GM19463 (cell line): ENCODE measurements around the gene RBBP6.
A peak's percentile ranks its signal among the peaks of the same experiment; 100 is the strongest.

Experiments
- ATAC-seq: cut with Tn5 transposase; IDR thresholded peaks from one replicate; pipeline ENCODE4 v1.9.1; 2021; ENCODE audit warnings: mild to moderate bottlenecking, moderate library complexity; ENCODE audit not compliant: unreplicated experiment

Gene RBBP6

DNA sequence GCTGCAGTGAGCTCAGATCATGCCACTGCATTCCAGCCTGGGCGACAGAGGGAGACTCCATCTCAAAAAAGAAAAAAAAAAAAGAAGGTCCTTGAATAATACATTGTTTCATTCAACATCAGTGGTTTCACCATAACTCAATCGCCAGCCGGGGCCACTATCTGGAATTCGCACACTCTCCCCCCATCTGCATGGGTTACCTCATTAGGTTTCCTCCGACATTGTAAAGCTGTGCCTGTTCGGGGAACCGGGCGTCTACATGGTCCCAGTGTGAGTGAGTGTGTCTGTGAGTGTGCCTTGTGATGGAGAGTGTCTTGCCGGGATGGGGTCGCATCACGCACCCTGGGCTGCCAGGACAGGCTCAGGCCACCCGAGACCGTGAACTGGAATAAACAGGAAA is 16.6 kb upstream of the RBBP6 start:
- no peak for ATAC-seq

DNA sequence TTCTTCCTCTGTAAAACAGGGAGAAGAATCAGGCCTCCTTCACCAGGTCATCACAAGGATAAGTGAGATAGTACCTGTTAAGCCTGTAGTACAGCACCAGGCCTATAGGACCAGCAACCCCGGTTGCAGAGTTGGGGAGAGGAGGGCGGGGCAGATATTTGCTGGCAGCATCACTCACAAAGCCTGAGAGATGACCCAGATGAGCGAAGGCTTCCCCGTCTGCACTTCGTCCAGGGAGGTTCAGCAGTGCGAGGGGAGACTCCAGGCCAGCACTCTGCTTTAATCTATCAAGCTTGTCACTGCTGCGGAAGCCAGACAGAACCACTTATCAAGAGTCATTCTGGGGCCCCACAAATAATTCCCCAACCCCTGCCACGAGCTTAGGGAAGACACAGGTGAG is 15.8 kb upstream of the RBBP6 start:
- ATAC-seq: no peak

DNA sequence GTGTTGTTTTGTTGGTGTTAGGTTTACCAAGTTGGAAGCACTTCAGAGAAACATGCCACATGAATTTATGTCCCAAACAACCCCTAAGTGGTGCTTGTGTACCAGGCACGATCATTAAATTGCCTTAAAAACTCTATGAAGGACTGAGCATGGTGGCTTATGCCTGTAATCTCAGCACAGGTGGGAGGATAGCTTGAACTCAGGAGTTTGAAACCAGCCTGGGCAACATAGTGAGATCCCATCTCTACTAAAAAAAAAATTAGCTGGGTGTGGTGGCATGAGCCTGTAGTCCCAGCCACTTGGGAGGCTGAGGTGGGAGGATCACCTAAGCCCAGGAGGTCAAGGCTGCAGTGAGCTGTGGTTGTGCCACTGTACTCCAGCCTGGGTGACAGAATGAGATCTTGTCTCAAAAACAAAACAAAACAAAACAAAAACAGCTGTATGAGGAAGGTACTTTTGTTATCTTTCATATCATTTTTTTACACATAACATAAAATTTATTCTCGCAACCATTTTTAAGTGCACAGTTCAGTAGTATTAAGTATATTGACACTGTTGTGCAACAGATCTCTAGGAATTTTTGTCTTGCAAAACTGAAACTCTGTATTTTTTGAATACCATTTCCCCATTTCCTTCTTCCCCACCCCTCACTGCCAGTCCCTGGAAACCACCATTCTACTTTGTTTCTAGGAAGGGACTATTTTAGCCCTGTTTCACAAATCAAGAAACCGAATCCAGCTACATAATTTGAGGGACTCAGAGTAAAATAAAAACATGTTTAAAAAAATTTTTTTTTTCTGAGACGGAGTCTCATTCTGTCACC is 14.3 kb upstream of the RBBP6 start:
- no peak for ATAC-seq

DNA sequence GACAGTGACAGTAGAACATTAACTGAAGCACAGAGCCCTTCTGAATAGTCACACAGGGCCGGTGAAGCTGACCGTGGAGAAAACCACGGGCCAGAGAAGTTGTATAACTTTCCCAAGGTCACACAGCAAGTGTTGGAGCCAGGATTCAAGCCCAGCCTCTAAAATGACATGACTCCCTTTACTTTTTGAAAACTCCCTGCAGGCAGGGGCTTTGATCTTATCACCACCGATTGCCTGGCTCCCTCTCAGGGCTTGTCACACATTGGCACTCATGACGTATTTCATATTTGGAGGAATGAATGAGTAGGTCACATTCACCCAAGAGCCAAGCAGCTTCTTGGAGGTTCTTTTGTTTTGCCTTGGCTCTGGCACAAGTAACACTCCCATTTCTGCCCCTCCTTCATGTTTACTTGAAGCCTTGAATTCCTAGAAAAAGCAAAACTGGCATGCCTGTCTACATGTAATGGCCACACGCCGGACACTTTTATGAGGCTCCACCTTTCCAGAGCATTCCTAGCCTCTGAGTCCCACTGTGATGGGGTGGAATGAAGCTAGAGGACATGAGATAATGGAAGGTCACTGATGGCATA is 13.3 kb upstream of the RBBP6 start:
- no peak for ATAC-seq

DNA sequence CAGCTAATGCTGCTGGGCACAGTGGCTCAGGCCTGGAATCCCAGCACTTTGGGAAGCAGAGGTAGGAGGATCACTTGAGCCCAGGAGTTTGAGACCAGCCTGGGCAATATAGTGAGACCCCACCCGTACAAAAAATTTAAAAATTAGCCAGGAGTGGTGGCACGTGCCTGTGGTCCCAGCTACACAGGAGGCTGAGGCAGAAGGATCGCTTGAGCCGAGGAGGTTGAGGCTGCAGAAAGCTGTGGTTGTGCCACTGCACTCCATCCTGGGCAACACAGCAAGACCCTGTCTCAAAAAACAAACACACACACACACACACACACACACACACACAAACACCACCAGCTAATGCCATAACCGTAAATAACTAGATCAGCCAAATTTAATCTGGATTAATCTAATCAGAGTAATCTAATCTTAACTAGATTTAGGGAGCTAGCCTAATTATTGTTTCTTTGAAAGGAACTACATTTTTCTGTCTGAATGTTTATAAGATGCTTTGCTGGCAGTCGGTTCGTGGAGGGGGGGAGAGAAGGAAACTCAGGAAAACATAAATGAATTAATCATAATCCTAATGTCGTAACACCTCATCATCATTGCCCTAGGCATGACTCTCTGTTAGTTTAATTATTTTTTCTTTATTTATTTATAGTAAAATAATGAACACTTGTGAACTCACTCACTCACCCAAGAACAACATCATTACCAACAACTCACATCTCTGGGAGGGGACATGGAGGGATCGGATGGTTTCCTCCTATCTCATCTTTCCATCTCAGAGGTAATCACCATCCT is 12.5 kb upstream of the RBBP6 start:
- ATAC-seq: no peak

DNA sequence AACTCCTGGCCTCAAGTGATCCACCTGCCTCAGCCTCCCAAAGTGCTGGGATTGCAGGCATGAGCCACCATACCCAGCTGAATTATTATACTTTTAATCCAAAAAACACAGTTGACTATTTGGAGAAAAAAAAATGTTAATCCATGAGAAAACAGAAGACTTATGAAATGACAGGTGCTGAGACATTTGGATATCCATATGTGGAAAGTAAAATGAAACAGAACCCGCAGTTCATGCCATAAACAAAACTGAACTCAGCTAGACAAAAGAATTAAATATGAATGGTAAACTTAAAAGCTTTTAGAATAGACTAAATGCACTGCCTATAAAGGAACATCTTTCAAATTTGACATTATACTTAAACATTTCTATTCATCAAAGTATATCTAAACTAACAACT is 8.2 kb upstream of the RBBP6 start:
- ATAC-seq: no peak

DNA sequence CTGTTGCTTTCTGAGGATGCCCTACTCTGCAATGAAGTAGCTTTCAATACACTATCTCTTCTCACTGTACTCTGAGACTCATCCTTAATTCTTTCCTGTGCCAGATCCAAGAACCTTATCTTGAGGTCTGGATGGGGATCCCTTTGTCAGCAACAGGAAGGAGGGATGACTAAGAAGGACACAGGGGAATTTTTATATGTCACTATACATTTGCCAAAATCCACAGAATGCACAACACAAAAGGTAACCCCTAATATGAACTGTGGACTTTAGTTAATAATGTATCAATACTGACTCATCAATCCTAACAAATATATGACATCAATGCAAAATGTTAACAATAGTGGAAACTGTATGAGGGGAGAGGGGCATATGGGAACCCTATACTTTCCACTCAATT is 4.7 kb upstream of the RBBP6 start:
- ATAC-seq: no peak

DNA sequence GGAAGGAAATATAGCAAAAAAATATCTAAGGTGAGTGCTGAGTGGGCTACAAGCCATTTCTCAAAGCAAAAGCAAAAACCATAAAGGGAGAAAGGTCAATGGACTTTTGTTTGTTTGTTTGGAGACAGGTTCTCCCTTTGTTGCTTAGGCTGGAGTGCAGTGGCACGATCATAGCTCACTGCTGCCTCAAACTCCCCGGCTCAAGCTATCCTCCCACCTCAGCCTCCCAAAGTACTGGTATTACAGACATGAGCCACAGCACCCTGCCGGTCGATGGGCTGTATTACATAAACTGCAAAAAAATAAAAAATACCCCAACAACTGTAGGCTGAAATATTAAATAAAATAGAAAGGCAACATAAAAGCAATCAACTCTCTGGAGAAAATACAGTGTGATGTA is 3.5 kb upstream of the RBBP6 start:
- no peak for ATAC-seq

DNA sequence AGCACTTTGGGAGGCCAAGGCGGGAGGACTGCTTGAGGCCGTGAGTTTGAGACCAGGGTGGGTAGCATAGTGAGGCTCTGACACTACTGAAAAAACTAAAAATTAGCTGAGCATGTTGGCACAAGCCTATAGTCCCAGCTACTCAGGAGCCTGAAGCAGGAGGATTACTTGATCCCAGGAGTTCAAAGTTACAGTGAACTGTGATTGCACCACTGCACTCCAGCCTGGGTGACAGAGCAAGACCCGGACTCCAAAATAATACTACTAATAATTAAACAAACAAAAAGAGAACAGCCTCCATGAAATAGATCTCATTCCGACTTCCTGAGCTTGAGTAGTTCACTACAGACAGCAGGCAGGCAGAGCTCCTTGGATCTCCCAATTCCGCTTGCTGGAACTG is 2.7 kb upstream of the RBBP6 start:
- ATAC-seq: no peak

DNA sequence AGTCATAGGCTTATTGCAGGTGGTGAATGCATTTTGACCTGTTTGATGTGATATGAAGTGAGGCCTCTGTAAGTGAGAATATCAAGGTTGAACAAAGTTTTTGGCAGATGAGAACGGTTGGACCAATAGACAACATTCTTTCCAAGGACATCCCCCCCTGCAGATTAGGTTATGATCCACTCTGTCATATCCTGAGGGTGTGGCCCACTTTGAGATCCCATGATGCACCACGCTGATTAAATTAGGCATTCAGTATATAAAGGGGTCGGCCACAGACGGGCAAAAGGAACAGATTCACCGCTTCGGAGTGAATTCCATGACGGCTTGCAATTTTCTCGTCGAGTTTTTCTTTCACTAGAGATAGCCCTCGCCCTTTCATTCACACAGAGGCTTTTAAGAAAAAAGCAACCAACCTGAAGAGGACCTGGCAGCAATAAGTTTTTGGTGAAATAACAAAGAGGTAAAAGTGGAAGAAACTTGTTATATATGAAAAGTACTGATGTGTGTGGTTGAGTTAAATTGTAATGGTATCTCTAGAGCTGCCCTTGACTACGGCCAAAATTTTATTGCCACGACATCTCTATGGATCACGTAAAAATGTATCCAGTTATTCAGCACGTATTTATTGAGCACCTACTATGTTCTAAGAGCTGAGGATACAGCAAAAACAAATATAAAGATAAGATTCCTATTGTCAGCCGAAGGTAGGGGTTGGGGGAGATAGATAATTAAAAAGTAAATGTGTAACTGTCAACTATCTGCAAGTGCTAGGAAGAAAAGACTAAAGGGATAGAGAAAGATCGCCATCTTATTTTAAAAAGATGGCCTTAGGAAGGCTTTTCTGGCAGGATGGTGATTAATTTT is 1.7 kb upstream of the RBBP6 start:
- no peak for ATAC-seq

DNA sequence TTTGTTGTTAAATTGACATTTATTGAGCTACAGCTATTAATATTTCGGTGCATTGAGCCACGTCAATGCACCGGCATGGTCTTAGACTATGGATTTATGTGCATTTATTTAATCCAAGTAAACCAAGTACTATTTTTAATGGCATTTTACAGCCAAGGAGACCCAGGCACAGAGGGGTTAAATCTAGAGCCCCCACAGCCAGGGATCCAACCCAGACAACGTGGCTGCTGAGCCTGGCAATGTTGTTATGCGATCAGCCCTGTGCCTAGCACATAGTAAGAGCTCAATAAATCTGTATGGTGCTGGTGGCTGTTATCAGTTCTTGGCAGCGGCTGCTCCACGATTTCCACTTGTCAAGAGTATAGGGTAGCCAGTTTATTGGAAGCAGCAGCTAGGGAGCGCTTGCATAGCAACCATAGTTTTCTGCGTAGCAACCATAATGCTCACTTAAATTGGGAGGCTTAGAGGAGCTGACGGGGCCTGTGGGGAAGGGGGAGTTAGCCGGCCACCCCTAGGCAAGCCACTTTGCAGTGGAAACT is 541 bp upstream of the RBBP6 start:
- ATAC-seq: no peak

DNA sequence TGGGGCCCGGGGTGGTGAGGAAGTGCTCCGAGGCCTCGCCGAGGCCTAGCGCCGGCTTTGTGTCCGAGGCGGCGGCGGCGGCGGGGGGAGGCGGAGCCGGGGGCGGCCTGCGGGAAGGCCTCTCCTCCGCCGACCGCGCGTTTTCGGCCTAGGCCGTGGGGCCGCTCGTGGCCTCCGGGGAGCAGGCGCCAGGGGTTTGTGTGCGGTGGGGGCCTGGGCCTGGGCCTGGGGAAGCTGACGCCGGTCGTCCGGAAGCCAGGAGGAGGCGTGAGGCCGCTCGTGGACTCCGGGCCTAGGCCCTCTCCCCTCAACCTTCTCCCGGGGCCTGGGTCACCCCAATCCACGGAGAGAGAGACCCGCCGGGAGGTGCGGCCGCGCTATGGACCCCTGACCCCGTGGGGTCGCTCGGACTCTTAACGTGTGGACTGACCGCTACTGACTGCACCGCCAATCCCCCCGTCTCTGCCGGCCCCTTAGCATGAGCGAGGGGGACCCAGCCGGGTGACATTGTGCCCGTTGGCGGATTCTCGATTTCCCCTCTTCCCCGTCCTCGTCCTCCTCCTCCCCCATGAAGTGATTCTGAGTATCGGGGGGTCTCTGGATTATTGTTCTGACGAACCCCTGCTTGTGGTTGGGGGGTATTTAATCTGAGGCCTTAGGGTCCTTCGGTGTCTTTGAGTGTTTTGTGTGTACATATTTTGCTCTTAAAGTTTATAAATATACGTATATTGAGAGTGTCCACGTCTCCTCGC is 660 bp downstream of the RBBP6 start:
- ATAC-seq: peak; percentile 31

DNA sequence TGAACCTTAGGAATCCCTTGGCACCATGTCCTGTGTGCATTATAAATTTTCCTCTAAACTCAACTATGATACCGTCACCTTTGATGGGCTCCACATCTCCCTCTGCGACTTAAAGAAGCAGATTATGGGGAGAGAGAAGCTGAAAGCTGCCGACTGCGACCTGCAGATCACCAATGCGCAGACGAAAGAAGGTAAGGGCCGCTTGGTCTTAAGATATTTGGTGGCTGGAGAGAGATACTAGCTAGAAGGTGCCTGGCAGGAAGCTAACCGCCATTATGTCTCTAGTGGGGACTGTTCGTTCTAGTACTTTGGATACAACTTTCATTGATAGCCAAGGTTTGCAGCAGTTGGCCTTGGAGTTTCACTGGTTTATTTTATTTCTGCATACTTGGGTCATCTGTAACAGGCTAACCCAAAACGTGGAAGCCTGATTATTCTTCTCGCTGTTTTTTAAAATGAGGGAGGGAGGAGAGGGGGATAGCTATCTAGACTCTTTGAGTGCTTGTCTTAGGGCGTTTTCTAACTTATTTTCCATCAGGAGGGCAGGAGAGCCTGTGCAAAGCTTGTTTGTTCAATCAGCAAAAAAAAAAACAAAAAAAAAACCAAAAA is 1.3 kb downstream of the RBBP6 start:
- no peak for ATAC-seq

DNA sequence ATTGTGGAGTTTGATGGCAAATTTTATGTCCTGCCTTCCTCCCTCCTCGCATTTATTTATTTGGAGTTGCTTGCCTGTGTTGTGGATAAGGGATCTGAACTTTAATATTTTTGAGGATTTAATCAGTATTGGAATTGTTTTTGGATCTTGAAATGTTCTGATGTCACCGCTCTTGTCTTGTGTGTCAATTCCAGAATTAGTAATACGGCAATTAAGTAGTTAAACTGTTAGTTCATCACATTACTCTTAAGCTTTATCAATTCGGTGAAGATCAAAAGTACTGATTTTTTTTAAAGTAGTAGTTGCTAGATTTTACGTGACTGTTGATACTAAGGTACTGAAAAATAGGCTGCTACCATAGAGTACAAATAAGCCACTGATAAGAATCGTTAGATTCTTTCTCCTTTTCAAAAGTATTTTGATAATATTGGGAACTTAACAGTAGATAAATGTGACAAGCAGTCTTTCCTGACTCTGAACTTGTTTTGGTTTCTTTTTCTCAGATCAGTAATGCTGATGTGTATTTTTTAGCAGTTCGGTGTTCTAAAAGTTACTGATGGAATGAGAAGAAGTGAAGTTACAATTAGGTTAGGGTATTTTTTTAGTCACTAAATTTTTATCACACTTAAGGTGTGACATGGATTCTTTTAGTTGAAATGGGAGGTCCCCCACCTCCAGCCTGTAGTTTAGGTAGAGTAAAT is 2.0 kb downstream of the RBBP6 start:
- ATAC-seq: no peak

DNA sequence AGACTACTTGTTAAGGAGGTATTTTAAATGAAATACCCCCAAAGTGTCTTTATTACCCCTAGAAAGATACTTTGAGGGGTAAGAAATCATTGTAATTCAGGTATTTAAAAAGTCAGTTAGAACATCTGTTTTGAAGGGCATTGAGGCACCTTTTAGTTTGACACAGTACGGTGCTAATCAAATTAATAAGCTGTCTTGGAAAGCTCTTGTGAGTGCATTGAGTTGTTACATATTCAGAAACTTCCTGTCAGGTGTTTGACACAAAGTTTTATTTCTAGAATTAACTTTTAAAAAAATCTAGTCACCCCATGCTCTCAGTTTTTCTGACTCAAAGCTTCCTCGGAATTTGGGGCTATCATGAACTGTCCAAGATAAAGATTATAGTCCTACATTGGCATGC is 4.6 kb downstream of the RBBP6 start:
- ATAC-seq: no peak

DNA sequence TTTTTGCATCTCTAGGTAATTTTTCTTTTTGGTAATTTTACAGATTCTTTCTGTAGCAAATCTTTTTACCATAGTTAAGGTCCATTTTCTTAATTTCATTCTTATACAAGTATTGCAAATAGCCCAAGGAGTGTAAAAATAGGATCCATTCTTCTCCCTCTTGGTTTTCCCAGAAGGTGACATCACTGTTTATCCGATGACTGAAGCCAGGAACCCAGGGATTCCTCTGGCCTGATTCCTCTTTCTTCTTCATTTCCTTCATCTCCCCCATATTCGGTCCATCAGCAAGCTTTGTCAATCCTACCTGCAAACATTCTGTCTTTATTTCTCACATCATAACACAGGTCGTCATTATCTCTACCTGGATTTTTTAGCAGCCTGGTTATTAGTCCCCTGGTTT is 5.3 kb downstream of the RBBP6 start:
- no peak for ATAC-seq

DNA sequence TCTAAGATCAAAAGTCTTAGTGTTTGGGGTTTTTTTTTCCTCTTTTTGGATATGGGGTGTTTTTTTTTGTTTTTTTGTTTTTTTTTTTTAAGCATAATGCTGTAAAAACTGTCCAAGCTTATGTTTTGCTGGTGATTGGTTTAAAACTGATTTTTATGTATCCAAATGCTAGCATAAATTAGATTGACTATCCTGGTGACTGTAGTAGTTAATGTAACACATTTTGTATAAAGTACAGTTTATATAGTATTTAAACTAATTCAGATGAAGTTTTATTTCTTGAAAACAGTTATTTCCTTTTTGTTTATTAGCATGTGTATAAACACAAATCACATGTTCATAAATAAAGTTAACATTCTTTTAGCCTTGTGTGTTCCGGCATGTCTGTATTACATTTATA is 10.9 kb downstream of the RBBP6 start:
- no peak for ATAC-seq

DNA sequence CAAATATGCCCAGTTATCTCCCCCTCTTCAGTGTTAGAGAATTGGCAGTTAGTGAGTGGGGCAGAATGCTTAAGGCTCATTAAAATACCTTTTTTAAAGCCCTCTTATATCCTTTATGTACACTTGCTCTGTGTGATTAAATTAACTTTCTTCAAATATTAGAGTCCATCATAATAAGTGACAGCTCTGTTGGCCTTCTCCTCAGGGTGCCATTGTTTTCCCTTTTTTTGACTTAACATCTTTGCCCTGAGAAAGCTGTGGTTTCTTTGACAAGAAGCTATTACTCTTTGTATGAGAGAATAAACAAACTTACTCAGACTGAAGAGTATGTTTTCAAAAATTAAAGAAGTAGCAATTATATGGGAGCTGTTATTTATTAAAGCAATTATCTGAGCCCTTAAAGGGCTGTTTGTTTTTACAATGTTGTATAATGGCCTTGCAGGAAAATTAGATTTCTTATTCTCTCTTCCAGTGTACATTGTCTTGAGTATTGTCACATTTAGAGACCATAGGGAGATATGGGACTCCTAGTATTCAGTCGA is 13.4 kb downstream of the RBBP6 start:
- no peak for ATAC-seq

DNA sequence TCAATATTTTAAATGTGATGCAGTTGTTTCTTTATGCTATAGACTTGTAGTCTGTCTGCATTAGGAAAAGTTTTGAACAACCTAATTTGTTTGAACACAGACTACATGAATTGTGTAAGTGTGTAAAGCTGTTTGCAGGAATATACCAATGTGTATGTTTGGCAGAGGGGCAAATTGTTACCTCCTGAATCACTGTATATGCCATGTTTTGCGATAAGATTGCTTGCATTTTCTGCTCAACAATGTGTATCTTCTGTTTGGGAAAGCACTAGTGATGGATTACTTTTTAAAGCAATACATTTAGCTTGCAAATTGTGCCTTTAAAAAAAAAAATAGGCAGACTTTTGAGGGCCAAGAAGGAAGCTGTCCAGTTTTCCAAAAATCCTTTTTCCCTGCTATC is 14.6 kb downstream of the RBBP6 start:
- ATAC-seq: no peak
